HCEC 1CT (cell line): ENCODE results near the gene GCDH.
A peak's percentile ranks its signal among the peaks of the same experiment; 100 is the strongest.
"Not testable (repeated sequence)": the region's sequence is repeated elsewhere in the genome, so short reads cannot be mapped to it uniquely, and the experiment has no call there.

Experiments
- DNase-seq: peaks from one replicate; pipeline ENCODE4 v3.0.0-alpha.2; 2017

GCDH gene

DNA sequence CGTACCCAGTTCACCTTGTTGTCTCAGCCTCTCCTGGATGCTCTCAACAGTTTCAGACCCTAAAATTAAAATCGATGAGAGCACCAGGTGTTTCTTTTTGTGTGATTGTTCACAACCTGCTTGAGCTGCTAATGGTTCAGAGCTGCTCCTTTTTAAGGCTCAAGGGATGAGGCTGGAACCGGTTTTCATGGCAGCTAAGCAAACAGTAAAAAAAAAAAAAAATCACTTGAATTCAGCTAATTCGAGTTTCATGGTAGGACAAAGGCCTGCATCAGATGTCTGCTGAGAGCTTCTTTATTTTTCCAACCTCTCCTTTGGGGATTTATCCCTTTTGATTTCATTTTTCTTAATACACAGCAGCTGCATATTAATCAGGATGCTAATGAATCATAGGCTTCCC, 21.6 kb downstream of the GCDH start:
- DNase-seq: no peak

DNA sequence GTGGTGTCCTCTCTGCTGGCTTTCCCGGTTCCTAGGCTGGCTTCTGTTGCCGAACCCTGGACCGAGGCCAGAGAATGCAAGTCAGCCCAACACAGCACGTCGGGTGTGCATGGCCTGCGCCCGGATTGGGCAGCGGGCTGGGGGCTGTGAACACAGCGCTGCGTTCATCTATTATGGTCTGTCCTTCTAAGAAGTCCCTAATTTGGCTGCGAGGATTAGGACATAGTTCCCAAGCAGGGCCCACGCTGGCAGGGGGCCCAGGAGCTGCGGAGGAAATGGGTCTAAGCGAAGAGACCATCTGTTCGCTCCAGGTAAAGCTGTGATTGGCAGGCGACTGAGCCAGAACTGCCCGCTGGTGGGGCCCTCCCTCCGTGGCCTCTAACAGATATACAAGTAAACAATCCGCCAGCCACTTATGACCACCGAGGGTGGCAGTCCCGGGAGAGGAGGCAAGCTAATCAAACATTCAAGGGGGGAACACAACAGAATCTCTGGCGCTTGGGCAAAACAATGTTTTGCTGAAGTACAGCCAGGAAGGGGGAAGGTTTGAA, 22.1 kb downstream of the GCDH start:
- peak; percentile 52 for DNase-seq

DNA sequence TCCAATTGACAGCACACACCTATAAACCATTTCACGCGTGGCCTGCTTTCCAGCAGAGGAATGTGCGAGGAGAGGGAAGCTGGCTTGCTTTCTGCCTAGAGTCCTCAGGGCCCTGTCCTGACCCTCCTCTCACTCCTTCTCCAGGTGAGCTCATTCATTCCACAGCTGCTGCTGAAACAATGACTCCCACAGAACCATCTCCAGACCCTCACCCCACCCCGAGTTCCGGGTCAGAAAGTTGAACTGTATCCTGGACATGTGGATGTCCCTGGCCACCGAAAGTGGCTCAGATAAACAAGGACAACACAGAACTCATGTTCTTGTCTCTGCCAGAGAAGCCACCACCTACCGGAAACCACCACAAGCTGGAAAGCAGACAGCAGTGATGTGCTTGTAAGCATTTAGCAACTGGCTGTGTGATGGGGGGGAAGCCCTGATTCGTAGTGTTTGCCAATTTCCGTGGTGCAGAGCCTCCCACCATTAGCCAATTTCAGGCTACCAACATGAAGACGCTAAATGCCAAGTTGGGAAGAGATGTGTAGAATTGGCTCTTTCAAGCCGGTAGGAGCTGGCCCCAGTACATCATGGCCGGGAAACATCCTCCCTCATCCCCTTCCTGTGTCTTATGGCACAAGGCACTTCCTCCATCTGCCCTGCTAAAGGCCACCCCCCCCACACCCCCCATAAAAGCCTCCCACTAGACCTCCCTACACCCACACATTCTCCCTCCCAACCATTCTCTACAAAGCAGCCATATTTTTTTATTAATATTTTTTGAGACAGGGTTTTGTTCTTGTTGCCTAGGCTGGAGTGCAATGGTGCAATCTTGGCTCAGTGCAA, 23.1 kb downstream of the GCDH start:
- DNase-seq: no peak

- not testable (repeated sequence) for DNase-seq
These were observed 24.9 kb downstream of the GCDH start for GRCh38 chr19:12915860-12916259.

DNA sequence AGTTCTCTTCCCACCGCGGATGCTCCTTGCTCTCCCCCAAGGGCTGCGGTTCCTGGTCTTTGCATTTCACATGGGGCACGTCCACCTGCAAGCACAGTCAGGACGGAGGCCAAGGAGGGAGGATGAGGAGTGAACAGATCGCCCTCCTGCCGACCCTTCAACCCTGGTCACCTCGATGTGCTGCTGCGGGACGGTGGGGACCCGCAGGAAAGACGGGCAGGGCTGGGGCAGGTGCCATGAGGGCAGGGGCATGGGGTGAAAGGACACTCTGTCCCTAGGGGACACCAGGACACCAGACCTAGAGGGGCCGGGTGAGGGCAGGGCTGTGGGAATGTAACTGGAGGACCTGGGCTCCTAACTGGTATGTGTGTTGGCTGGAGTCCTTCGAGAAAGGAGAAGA, 27.3 kb downstream of the GCDH start:
- no peak for DNase-seq

DNA sequence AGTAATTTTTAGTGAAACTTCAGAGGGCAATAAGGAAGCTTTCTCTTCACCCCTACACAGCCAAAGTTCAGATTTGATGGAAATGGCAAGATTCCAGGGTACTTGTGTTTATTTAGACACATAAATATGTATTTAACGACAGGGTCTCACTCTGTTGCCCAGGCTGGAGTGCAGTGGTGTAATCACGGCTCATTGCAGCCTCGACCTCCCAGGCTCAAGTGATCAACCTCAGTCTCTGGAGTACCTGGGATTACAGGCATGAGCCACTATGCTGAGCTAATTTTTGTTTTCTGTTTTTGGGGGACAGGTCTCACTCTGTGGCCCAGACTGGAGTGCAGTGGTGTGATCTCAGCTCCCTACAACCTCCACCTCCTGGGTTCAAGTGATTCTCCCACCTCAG, 30.1 kb downstream of the GCDH start:
- no peak for DNase-seq

DNA sequence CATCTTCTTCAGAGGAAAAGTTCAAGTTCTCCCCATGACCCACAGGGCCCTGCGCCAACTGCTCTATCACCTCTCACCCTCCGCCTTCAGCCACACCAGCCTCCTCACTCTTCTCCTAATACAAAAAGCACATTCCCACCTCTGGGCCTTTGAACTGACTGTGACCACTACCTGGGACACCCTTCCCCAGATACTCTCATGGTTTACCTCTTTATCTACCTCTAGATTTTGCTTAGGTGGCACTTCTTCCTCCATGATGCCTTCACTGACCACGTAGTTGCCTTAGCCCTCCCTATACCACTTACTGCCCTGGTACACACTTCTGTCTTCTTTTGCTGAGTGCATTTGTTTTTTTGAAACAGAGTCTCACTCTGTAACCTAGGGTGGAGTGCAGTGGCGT, 32.0 kb downstream of the GCDH start:
- no peak for DNase-seq

- DNase-seq: no peak
These were observed 33.8 kb downstream of the GCDH start for GRCh38 chr19:12924621-12925310.

DNA sequence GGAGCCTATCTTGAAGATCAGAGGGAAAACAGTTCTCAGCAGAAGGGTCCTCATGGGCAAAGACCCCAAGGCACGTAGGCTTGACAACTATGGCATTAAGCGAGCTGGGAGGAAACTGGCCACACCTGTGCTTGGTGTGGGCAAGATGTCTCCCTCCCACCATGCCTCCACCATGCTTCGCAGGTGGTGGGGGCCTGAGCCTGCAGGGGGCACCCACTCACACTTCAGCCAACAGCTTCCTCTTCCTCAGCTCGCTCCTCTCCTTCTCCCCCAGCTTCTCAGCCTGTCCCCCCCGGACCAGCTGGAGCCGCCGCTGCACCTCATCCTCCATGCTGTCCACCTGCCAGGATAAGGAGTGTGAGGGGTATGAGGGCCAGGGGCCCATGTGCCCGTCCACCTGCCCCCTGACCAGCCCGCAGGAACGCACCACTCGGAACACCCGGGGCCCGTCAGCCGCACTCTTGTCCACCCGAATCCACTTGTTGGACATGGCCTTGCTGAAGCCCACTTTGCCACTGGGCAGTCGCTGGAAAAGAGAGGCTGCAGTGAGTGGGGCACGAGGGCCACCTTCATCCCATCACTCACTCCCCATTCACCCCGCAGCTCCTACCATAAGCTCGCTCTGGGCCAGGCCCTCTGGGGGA, 39.2 kb downstream of the GCDH start:
- DNase-seq: no peak

DNA sequence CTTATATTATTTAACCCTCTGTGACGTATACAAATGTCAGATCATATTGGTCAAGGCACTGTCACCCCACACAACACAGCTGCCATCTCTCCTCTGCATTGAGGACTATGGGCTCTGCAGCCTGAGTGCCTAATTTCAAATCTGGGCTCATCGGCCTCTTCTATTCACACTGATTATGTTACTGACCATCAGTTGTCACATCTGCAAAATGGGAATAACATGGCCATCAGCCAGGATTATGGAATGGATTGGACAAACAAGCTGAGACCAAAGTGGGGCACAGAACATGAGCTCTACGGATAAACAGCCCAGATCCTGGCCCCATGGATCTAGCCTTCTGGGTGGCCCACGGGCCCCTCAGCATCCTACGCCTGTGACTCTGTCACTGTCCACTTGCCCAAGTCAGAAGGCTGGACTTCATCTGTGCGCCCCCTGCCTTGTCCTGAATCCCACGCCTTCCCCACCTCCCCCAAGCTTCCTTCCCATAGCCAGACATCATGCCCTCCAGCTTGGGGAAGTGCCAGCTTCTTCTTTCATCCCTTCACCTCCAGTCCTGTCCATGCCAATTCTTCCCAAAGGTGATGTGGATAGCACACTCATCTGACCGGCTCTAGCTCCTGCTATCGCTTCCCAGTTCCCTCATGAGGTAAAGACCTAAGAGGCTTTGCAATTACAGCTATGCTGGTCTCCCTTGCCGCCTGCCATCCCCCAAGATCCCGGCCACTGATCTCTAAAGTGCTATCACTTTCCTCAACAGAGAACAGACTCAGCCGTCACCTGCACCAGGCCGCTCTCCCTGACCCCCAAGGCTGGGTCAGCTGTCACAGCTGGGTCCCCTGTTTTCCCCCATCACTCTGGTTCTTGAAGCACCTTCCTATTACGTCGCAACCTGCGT, 41.7 kb downstream of the GCDH start:
- no peak for DNase-seq

GRCh38 chr19:12933287-12934072, 42.5 kb downstream of the GCDH start, which contains the start of gene FARSA:
Gene FARSA (minus strand): TSS chr19:12933711. CDS start chr19:12933696, 15 bp downstream.
- peak; percentile 89 for DNase-seq

DNA sequence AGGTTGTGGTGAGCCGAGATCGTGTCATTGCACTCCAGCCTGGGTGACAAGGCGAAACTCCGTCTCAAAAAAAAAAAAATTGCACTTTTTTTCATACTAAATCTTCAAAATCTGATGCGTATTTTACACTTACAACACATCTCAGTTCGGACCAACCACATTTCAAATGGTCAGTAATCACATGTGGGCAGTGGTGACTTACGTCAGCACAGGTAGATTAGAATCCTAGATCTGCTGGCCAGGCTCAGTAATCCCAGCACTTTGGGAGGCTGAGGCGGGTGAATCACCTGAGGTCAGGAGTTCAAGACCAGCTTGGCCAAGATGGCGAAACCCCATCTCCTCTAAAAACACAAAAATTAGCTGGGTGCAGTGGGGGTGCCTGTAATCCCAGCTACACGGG, 44.1 kb downstream of the GCDH start:
- DNase-seq: no peak

GRCh38 chr19:12936582-12936981, 45.6 kb downstream of the GCDH start:
- DNase-seq: no peak

- DNase-seq: no peak
These were observed 46.4 kb downstream of the GCDH start for GRCh38 chr19:12937093-12937926.

DNA sequence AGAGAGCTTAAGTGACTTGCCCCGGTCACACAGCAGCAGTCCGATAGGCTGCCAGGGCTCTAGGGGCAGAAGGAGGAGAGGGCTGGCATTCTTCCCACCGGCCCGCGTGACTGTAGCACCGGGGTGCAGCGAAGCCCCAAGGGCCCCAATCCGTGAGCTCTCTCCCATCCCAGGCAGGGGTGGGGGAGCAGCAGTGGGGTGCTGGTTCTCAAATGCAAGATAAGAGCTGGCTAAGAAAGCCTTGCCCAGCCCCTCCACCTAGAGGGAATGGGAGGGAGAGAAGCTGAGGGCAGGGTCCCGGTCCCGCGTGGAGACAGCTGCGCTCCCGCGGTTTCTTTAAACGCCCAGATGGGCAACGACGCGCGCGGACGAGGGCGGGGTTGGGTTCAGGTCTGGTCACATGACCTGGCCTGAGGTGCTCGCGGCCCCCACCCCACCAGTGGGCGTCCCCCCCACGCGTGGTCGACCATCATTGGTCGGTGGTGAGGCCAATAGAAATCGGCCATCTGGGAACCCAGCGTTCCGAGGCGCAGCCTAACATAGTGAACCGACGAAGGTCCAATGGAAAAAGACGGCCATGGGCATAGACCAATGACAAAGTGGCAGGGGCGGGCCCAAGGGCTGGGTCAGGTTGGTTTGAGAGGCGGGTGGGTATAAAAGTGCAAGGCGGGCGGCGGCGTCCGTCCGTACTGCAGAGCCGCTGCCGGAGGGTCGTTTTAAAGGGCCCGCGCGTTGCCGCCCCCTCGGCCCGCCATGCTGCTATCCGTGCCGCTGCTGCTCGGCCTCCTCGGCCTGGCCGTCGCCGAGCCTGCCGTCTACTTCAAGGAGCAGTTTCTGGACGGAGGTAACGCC, 47.2 kb downstream of the GCDH start, which contains the start of gene CALR:
Gene CALR, plus strand, starts transcription at position 683 of the 852 bp plus-strand sequence. Its CDS starts 71 bp downstream, at position 754.
- DNase-seq: peak; percentile 99

GRCh38 chr19:12938779-12939601, 48.0 kb downstream of the GCDH start:
- peak; percentile 51 for DNase-seq

- no peak for DNase-seq
These were observed 49.0 kb downstream of the GCDH start for GRCh38 chr19:12939975-12940423.

DNA sequence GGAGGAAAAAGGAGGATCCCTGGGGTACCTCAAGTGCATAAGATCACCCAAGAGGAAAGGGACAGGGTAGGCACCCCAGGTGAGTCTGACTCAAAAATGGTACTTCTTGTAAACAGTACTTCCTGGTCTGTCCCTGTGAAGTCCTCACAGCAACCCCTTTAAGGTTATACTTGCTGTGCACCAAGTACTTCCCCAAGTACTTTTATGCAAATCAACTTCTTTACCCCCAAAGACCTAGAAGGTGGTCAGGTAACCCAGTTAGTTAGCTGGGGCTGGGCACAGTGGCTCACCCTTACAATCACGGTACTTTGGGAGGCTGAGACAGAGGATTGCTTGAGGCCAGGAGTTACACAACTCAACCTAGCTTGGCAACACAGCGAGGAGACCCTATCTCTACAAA, 49.9 kb downstream of the GCDH start:
- DNase-seq: no peak
